MV-4-11 (cell line): ENCODE data around the gene PDLIM5.
"Not testable (repeated sequence)": the region's sequence is repeated elsewhere in the genome, so short reads cannot be mapped to it uniquely, and the experiment has no call there.

Source experiments
- DNase-seq: peaks from one replicate; lab custom pipeline; 2025; lab: John Stamatoyannopoulos, UW

PDLIM5 gene

DNA sequence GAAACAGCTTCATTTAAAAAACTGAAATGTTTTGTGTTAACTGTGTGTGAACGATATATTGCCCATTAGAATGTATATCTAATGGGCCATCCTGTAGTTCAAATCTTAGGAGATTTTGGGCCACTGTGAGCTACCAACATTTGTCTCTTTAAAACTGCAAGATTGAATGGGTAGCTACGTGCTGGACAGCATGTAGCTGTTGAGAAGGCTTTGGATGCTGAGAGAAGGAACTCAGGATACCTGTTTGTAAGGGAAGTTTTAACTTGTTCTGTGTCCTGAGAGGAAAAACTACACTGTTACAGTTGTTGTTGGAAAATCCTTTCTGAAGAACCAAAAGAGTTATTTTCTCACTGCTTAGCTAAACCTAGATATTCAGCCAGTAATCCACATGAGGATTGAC is 45.9 kb downstream of the PDLIM5 start:
- DNase-seq = no peak

DNA sequence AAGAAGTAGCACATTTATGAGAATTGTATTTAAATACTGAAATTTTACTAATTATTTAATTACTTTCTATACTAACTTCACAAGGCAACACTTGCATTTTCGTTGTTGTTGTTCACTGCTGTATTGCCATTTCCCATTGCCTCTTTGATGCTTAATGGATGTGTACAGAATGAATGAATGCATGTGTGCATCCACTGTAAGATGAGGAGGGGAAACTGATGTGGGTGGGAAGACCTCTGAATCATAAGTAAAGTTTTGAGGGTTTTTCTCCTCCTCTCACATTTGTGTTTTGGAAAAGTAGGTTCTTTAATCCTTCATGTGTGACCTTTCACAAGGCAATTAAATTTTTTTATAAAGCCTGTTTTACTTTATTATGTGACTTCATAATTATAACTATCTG is 46.8 kb downstream of the PDLIM5 start:
- no peak for DNase-seq

DNA sequence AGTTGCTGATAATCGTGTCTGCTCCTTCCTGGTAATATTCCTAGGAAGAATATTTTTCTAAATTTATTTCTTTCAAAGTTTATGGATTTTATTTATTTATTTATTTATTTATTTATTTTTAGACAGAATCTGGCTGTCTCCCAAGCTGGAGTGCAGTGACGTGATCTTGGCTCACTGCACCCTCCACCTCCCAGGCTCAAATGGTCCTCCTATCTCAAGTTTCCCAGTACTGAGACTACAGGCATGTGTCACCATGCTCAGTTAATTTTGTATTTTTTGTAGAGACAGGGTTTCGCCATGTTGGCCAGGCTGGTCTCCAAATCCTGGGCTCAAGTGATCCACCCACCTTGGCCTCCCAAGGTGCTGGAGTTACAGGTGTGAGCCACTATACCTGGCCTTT is 48.9 kb downstream of the PDLIM5 start:
- no peak for DNase-seq

- DNase-seq = no peak
Observed at GRCh38 chr4:94504545-94504944, 52.8 kb downstream of the PDLIM5 start.

DNA sequence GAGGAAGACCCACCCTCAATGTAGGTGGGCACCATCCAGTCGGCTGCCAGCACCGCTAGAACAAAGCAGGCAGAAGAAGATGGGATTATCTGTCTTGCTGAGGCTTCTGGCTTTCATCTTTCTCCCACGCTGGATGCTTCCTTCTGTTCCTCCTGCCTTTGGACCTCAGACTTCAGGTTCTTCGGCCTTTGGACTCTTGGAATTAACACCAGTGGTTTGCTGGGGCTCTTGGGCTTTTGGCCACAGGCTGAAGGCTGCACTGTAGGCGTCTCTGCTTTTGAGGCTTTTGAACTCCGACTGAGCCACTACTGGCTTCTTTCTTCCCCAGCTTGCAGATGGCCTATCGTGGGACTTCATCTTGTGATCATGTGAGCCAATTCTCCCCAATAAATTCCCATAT is 55.1 kb downstream of the PDLIM5 start:
- no peak for DNase-seq

DNA sequence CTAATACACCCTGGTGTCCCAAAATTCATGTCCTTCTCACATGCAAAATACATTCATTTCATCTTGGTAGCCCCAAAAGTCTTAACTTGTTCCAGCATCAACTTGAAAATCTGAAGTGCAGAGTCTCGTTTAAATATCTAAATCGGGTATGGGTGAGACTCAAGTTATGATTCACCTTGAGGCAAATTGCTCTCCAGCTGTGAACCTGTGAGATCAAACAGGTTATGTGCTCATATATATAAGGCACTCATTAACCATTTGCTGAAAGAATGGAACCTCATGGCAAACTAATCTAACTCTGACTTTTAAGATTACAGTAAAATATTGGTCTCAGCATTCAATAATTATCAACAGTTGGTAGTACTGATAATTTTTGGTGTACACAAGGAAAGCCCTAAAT is 55.5 kb downstream of the PDLIM5 start:
- no peak for DNase-seq

GRCh38 chr4:94507708-94508107 is 56.0 kb downstream of the PDLIM5 start:
- DNase-seq = no peak

DNA sequence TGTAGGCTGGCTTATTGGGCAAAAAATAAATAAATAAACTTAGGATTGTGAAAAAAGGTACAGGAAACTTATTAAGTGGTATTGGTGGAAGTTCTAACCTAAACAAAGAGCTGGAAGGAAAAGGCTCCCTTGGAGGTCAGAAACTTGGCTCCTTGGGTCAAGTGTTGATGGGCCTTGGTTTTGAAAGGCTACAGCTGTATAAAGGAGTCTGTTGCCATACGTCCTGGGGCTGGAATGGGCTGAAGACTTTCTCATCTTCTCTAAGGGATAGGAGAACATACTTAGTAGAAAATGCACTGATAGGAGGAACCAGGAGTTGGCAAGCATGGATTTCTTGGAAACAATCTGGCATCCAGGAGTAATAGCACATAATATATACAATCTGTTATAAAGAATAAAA is 56.6 kb downstream of the PDLIM5 start:
- no peak for DNase-seq

DNA sequence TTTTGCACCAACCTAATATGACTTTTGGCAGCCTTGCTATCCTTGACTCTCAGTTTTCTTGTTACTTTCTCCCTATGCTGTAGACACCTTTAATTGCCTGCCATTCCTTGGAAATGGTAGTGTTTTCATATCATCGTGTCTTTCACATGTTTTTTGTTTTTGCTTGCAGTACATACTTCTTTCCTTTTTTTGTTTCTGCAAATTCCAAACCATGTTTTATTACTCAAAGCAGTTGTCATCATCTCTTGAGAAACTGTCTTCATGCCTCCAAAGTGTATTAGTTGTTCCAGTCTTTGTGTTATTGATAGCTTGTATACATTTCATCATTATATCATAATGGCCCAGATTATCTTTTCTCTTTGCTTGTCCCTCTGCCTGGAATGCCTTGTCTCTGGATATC is 57.1 kb downstream of the PDLIM5 start:
- no peak for DNase-seq

GRCh38 chr4:94511591-94511990 is 59.8 kb downstream of the PDLIM5 start:
- no peak for DNase-seq

- DNase-seq = not testable (repeated sequence)
Observed at GRCh38 chr4:94513532-94513931, 61.8 kb downstream of the PDLIM5 start.

GRCh38 chr4:94515365-94515764 is 63.6 kb downstream of the PDLIM5 start:
- no peak for DNase-seq

DNA sequence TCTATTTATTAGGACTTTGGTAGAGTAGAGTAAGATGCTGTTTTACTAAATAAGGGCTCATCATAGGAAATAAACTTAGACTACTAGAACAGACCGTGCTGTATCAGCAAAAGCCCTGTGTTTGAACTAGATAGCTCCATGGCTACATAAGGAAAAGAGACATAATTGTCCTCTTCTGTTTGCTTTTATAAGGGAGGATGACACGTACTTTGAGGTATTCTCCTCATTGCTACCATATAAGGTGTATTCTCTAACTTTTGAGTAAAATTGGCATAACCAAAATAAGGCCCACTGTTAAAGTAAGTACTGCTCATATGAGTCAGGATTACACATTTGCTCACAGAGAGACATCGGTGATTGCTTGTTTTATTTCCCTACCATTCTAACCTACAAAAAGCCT is 64.3 kb downstream of the PDLIM5 start:
- no peak for DNase-seq

- no peak for DNase-seq
Observed at GRCh38 chr4:94516999-94517398, 65.3 kb downstream of the PDLIM5 start.

DNA sequence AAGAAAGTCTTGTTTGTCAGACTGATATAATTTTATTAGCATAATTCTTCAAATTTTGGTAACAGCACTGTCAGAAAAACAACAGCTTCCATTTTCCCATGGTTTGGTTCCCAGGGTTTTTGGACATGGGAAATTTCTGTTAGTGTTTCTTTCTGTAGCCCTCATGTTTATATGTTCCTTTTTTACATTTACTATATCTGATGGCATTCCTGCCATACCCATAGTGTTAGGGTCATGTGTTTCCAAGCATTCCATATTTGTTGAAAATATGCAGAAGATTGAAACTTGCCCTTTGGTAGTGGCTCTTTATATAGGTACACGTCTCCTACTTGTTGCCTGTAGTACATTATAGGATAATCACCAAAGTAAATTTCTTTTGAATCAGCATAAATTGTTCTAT is 65.8 kb downstream of the PDLIM5 start:
- no peak for DNase-seq

DNA sequence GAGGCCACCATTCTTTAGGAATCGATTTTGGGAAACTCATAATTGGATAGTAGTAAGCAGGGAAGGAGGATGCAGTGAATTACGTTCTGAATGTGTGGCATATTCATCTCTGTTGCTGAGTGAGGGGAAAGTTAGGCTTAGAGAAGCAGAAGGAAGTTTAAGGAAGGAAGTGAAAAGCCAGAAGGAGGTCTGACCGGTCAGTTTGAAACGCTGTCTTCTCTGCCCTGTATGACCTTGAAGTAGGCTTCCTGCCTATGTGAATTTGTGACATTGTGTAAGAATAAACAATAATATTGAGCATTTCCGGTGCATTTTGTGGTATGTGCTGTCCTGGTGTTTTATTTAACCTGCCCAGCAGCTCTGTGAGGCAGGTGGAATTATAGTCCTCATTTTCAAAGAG is 67.3 kb downstream of the PDLIM5 start:
- peak; percentile 57 for DNase-seq

DNA sequence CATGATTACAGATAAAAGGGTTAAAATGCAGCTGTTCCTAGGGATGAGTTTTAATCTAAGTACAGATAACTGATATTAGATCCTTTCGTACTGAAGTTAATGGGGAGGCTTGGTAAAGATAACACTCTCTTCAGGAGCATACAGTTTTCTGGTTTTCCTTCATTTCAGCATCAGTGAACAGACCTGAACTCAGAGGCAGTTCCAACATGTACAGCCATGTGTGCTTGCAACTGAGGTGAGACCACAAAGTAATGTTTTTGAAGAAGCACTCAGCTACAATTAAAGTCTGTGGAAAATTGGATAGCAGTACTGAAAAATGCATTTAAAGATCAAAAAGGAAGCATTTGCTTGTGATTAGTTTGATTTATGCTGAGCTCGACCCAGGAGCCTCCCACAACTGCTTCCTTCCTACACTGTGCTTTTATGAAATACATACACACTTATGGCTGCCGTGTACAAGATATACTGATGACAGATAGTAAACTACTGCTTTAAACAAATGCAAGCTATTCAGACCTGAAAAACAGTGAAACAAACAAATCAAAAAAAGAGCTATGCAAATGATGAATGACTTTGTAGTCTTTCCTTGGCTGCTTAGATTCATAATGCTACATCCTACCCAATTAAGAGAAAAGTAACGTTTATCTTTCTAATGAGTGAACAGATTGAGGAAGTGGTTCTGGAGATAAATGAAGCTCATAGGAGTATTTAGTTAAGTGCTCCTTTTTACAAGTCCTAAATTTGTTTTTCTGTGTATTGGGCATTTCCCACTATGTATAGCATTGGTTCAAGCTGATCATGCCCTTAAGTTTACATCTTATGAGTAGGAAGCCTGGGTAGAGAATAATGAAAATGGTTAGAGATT is 68.4 kb downstream of the PDLIM5 start:
- DNase-seq = peak; percentile 35

GRCh38 chr4:94523033-94523580 is 71.4 kb downstream of the PDLIM5 start:
- DNase-seq = peak; percentile 24

- DNase-seq = peak; percentile 5
Observed at GRCh38 chr4:94523617-94524016, 71.9 kb downstream of the PDLIM5 start.

- no peak for DNase-seq
Observed at GRCh38 chr4:94525993-94526728, 74.4 kb downstream of the PDLIM5 start.

- DNase-seq = no peak
Observed at GRCh38 chr4:94527556-94528233, 76.0 kb downstream of the PDLIM5 start.

GRCh38 chr4:94528792-94529451 is 77.2 kb downstream of the PDLIM5 start:
- DNase-seq = no peak
